HG02973 (cell line): ENCODE data around the gene GAPDH.
"Not testable (repeated sequence)": the region's sequence is repeated elsewhere in the genome, so short reads cannot be mapped to it uniquely, and the experiment has no call there.

ENCODE experiments used
- ATAC-seq: cut with Tn5 transposase; IDR thresholded peaks from one replicate; pipeline ENCODE4 v1.9.1; 2021; ENCODE audit warnings: moderate library complexity; ENCODE audit not compliant: unreplicated experiment

The GAPDH gene

GRCh38 chr12:6558014-6558760, 23.9 kb downstream of the GAPDH start:
- ATAC-seq = not testable (repeated sequence)

GRCh38 chr12:6559500-6559899, 25.2 kb downstream of the GAPDH start:
- no peak for ATAC-seq

GRCh38 chr12:6560501-6561205, 26.3 kb downstream of the GAPDH start:
- no peak for ATAC-seq

- ATAC-seq = no peak
Measured at GRCh38 chr12:6562881-6563280, 28.6 kb downstream of the GAPDH start.

- no peak for ATAC-seq
Measured at GRCh38 chr12:6563448-6564050, 29.2 kb downstream of the GAPDH start.

GRCh38 chr12:6567112-6567670, 32.9 kb downstream of the GAPDH start:
- ATAC-seq = no peak

- no peak for ATAC-seq
Measured at GRCh38 chr12:6569312-6569711, 35.0 kb downstream of the GAPDH start.

- no peak for ATAC-seq
Measured at GRCh38 chr12:6569786-6570185, 35.5 kb downstream of the GAPDH start.

GRCh38 chr12:6570264-6570887, 36.1 kb downstream of the GAPDH start:
- ATAC-seq = no peak

- no peak for ATAC-seq
Measured at GRCh38 chr12:6573001-6573400, 38.7 kb downstream of the GAPDH start.

GRCh38 chr12:6574576-6575295, 40.4 kb downstream of the GAPDH start:
- ATAC-seq = no peak

GRCh38 chr12:6575648-6576047, 41.3 kb downstream of the GAPDH start:
- no peak for ATAC-seq

GRCh38 chr12:6582196-6582595, 47.9 kb downstream of the GAPDH start:
- ATAC-seq = no peak

- no peak for ATAC-seq
Measured at GRCh38 chr12:6582959-6583358, 48.6 kb downstream of the GAPDH start.

GRCh38 chr12:6584293-6584692, 50.0 kb downstream of the GAPDH start:
- no peak for ATAC-seq

GRCh38 chr12:6586569-6586968, 52.3 kb downstream of the GAPDH start:
- not testable (repeated sequence) for ATAC-seq
